Measurements from ENCODE around the gene CTBP2.

The CTBP2 gene

GRCh38 chr10:125001313-125002046 lies 158.9 kb downstream of the CTBP2 start:
- Histone ChIP-seq H2AFZ (ENCODE audit: low read length) (no peak overlapping the region), H2BK120ac (ENCODE audit: low read depth, low read length) (peak overlapping the region; percentile 22), H3K27ac (replicated peaks; ENCODE audit: low read length) (peak overlapping the region; percentile 73), H3K4me3 (ENCODE audit: low read length in 2 of 2) (no peak overlapping the region), H3K18ac (ENCODE audit: low read length) (peak overlapping the region; percentile 58), H3K9ac (ENCODE audit: low read depth, low read length, poor library complexity) (no peak overlapping the region), H3K79me1 (ENCODE audit: low read depth, low read length) (peaks cover 32% of the 10 kb centered on the region), H3K36me3 (replicated peaks in 1 of 2; ENCODE audit: control insufficient read depth in 2 of 2, insufficient read depth in 2 of 2, low read length in 2 of 2) (peaks cover 45 to 78% of the 10 kb centered on the region in 2 donors), H3K4me1 (ENCODE audit: control insufficient read depth in 2 of 2, insufficient read depth in 1 of 2, low read depth in 1 of 2, low read length in 2 of 2) (peaks cover 11 to 26% of the 10 kb centered on the region in 2 donors), H4K8ac (ENCODE audit: low read depth, low read length) (no peak overlapping the region), H2BK5ac (ENCODE audit: low read length) (peak overlapping the region; percentile 15), H3K9me3 (replicated peaks in 1 of 2; ENCODE audit: control insufficient read depth in 2 of 2, insufficient read depth in 1 of 2, low read depth in 1 of 2, low read length in 2 of 2) (no peaks in the 10 kb centered on the region), H3K23ac (ENCODE audit: low read depth, low read length, poor library complexity) (no peak overlapping the region), H2AK5ac (ENCODE audit: low read depth, low read length) (peak overlapping the region; percentile 86), H3K27me3 (ENCODE audit: control insufficient read depth in 3 of 3, insufficient read depth in 3 of 3, low read depth in 1 of 3, low read length in 3 of 3) (no peaks in the 10 kb centered on the region), H3K4ac (ENCODE audit: low read length) (no peak overlapping the region), H3K4me2 (ENCODE audit: insufficient read depth, low read length, poor library complexity, severe bottlenecking) (no peak overlapping the region), H3K14ac (ENCODE audit: low read length) (peak overlapping the region; percentile 27), H2BK12ac (ENCODE audit: low read length) (no peak overlapping the region), H4K91ac (ENCODE audit: low read depth, low read length, poor library complexity) (no peak overlapping the region), H2BK15ac (ENCODE audit: low read length) (no peak overlapping the region)
- no CpG with 5 or more reads among the region's 21 CpGs for WGBS, 2 donors (ENCODE audit: extremely low coverage in 2 of 2, insufficient read length in 2 of 2, insufficient replicate concordance in 1 of 2)
- no peak for DNase-seq (ENCODE audit: low spot score)

- Histone ChIP-seq H2BK5ac (ENCODE audit: low read length) (no peak overlapping the region), H3K27me3 (ENCODE audit: control insufficient read depth in 3 of 3, insufficient read depth in 3 of 3, low read depth in 1 of 3, low read length in 3 of 3) (no peaks in the 10 kb centered on the region), H3K4ac (ENCODE audit: low read length) (peak overlapping the region; percentile 19), H2AK5ac (ENCODE audit: low read depth, low read length) (no peak overlapping the region), H3K9me3 (replicated peaks in 1 of 2; ENCODE audit: control insufficient read depth in 2 of 2, insufficient read depth in 1 of 2, low read depth in 1 of 2, low read length in 2 of 2) (peaks cover 0 to under 1% of the 10 kb centered on the region in 2 donors), H3K18ac (ENCODE audit: low read length) (peak overlapping the region; percentile 58), H4K91ac (ENCODE audit: low read depth, low read length, poor library complexity) (no peak overlapping the region), H3K14ac (ENCODE audit: low read length) (no peak overlapping the region), H2BK15ac (ENCODE audit: low read length) (no peak overlapping the region), H3K9ac (ENCODE audit: low read depth, low read length, poor library complexity) (peak overlapping the region; percentile 24), H2BK120ac (ENCODE audit: low read depth, low read length) (no peak overlapping the region), H3K4me2 (ENCODE audit: insufficient read depth, low read length, poor library complexity, severe bottlenecking) (no peak overlapping the region), H3K23ac (ENCODE audit: low read depth, low read length, poor library complexity) (peak overlapping the region; percentile 44), H3K4me1 (ENCODE audit: control insufficient read depth in 2 of 2, insufficient read depth in 1 of 2, low read depth in 1 of 2, low read length in 2 of 2) (peaks cover 11 to 26% of the 10 kb centered on the region in 2 donors), H2BK12ac (ENCODE audit: low read length) (no peak overlapping the region), H3K27ac (replicated peaks; ENCODE audit: low read length) (peak overlapping the region; percentile 73), H4K8ac (ENCODE audit: low read depth, low read length) (no peak overlapping the region), H3K36me3 (replicated peaks in 1 of 2; ENCODE audit: control insufficient read depth in 2 of 2, insufficient read depth in 2 of 2, low read length in 2 of 2) (peaks cover 47 to 79% of the 10 kb centered on the region in 2 donors), H2AFZ (ENCODE audit: low read length) (peak overlapping the region; percentile 63), H3K4me3 (ENCODE audit: low read length in 2 of 2) (no peak overlapping the region), H3K79me1 (ENCODE audit: low read depth, low read length) (peaks cover 32% of the 10 kb centered on the region)
- WGBS, 2 donors (ENCODE audit: extremely low coverage in 2 of 2, insufficient read length in 2 of 2, insufficient replicate concordance in 1 of 2), result no CpG with 5 or more reads among the region's 35 CpGs
- peak; percentile 41 for DNase-seq (ENCODE audit: low spot score)
Observed at GRCh38 chr10:125000366-125001312, 159.7 kb downstream of the CTBP2 start.

GRCh38 chr10:124999433-125000365 lies 160.7 kb downstream of the CTBP2 start:
- Histone ChIP-seq H4K91ac (ENCODE audit: low read depth, low read length, poor library complexity) (no peak overlapping the region), H3K36me3 (replicated peaks in 1 of 2; ENCODE audit: control insufficient read depth in 2 of 2, insufficient read depth in 2 of 2, low read length in 2 of 2) (peaks cover 56 to 83% of the 10 kb centered on the region in 2 donors), H3K79me1 (ENCODE audit: low read depth, low read length) (peaks cover 25% of the 10 kb centered on the region), H3K27ac (replicated peaks; ENCODE audit: low read length) (no peak overlapping the region), H3K9me3 (replicated peaks in 1 of 2; ENCODE audit: control insufficient read depth in 2 of 2, insufficient read depth in 1 of 2, low read depth in 1 of 2, low read length in 2 of 2) (peaks cover 0 to 1% of the 10 kb centered on the region in 2 donors), H3K4me2 (ENCODE audit: insufficient read depth, low read length, poor library complexity, severe bottlenecking) (no peak overlapping the region), H2AK5ac (ENCODE audit: low read depth, low read length) (no peak overlapping the region), H3K9ac (ENCODE audit: low read depth, low read length, poor library complexity) (peak overlapping the region; percentile 40), H3K27me3 (ENCODE audit: control insufficient read depth in 3 of 3, insufficient read depth in 3 of 3, low read depth in 1 of 3, low read length in 3 of 3) (no peaks in the 10 kb centered on the region), H3K18ac (ENCODE audit: low read length) (peak overlapping the region; percentile 20), H2BK5ac (ENCODE audit: low read length) (no peak overlapping the region), H2AFZ (ENCODE audit: low read length) (no peak overlapping the region), H3K4me1 (ENCODE audit: control insufficient read depth in 2 of 2, insufficient read depth in 1 of 2, low read depth in 1 of 2, low read length in 2 of 2) (peaks cover 11 to 18% of the 10 kb centered on the region in 2 donors), H3K4ac (ENCODE audit: low read length) (no peak overlapping the region), H2BK120ac (ENCODE audit: low read depth, low read length) (no peak overlapping the region), H3K4me3 (ENCODE audit: low read length in 2 of 2) (no peak overlapping the region), H3K14ac (ENCODE audit: low read length) (no peak overlapping the region), H3K23ac (ENCODE audit: low read depth, low read length, poor library complexity) (peak overlapping the region; percentile 44), H4K8ac (ENCODE audit: low read depth, low read length) (peak overlapping the region; percentile 98), H2BK12ac (ENCODE audit: low read length) (no peak overlapping the region), H2BK15ac (ENCODE audit: low read length) (no peak overlapping the region)
- DNase-seq (ENCODE audit: low spot score), result no peak
- WGBS, 2 donors (ENCODE audit: extremely low coverage in 2 of 2, insufficient read length in 2 of 2, insufficient replicate concordance in 1 of 2), result no CpG with 5 or more reads among the region's 29 CpGs
